ENCODE data around the gene TMEM263. TPM values are rescaled to one million over a fixed set of nuclear protein-coding genes. Genes with fewer than 3 reads are reported as not detected.
"Not testable (repeated sequence)": the region's sequence is repeated elsewhere in the genome, so short reads cannot be mapped to it uniquely, and the experiment has no call there.

The TMEM263 gene
- total RNA-seq, 1 donor from 2014 or later: 48.9 TPM

DNA sequence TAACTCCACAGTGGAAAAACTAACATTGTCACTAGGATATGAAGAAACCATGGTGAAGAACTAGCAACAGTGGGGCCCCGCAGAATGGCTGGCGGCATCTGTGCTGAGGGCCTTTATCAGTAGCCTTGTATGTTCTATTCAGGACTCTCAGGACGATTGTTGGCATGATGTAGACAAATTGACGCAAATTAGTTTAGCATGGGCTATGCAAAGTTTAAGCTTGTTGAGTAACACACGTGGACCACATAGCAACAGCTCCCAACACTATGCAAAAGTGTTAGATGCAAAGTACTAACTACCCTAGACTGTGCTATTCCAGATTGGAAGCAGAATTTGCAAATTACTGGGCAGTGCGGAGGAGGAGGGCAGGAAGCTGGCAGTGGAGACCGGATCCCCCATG lies 38.2 kb upstream of the TMEM263 start:
- Mint-ChIP-seq H3K36me3 (no peaks in the 10 kb centered on the region), H3K4me3 (peak overlapping the region; percentile 53), H3K27ac (no peak overlapping the region), H3K4me1 (ENCODE audit: unreplicated experiment) (peaks cover 15% of the 10 kb centered on the region), H3K27me3 (peaks cover 6% of the 10 kb centered on the region), H3K9me3 (no peaks in the 10 kb centered on the region)
- DNase-seq (ENCODE audit: extremely low spot score, unreplicated experiment): no peak
- TF ChIP-seq, protein P1, sequence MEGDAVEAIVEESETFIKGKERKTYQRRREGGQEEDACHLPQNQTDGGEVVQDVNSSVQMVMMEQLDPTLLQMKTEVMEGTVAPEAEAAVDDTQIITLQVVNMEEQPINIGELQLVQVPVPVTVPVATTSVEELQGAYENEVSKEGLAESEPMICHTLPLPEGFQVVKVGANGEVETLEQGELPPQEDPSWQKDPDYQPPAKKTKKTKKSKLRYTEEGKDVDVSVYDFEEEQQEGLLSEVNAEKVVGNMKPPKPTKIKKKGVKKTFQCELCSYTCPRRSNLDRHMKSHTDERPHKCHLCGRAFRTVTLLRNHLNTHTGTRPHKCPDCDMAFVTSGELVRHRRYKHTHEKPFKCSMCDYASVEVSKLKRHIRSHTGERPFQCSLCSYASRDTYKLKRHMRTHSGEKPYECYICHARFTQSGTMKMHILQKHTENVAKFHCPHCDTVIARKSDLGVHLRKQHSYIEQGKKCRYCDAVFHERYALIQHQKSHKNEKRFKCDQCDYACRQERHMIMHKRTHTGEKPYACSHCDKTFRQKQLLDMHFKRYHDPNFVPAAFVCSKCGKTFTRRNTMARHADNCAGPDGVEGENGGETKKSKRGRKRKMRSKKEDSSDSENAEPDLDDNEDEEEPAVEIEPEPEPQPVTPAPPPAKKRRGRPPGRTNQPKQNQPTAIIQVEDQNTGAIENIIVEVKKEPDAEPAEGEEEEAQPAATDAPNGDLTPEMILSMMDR (conservative IDR thresholded peaks at IDR 0.05): no peak

DNA sequence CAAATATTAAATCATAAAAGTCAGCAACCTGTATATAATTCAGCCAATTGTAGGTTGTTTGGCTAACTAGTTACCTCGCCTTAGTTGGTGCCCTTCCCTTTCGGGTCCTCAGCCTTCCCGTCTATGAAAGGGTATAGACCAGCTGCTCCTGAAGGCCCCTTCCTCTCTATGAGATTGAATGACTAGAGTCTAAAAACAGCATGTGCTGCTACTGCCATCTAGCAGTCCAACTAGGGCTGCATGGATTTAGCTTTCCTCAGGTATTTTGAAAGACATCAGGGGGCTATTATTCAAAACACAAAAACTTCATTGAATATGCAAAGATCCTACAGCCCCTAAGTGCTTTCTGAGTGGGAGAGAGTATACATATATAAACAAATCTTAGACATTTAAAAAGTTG lies 37.0 kb upstream of the TMEM263 start:
- Mint-ChIP-seq H3K27me3 (peaks cover 14% of the 10 kb centered on the region), H3K4me1 (ENCODE audit: unreplicated experiment) (peaks cover 15% of the 10 kb centered on the region), H3K4me3 (no peak overlapping the region), H3K9me3 (no peaks in the 10 kb centered on the region), H3K36me3 (no peaks in the 10 kb centered on the region), H3K27ac (no peak overlapping the region)
- no peak for DNase-seq (ENCODE audit: extremely low spot score, unreplicated experiment)
- TF ChIP-seq, protein P1 (conservative IDR thresholded peaks at IDR 0.05): peak; percentile 83

DNA sequence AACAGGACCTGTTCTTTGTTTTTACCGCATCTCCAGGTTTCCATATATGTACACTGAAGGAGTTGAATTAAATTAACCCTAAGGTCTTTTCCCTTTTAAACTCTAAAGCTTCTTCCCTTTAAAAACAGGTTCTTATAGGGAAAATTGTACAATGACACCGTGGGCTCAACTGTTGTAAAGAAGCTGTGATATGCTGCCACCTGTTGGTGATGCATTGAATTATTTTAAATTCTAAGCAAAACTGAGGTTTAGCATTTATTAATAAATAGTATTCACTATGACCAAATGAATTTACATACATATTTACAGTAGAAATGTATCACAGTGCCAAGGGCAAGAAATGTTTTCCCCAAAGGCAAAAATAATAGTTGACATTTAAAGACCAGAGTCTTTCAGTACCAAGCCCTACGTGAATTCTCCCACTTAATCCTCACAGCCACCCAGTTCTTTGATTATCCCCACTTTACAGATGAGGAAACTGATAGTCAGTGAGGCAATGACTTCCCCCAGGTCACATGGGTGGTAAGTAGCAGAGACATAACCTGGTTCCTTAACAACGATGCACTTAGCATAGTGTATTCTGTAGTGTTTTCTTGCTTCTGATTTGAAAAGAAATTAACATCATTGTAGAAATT lies 35.7 kb upstream of the TMEM263 start:
- H3K4me3 Mint-ChIP-seq: no peak overlapping the region
- no peak overlapping the region for H3K27ac Mint-ChIP-seq
- H3K4me1 Mint-ChIP-seq (ENCODE audit: unreplicated experiment): peaks cover 15% of the 10 kb centered on the region
- H3K36me3 Mint-ChIP-seq: no peaks in the 10 kb centered on the region
- peaks cover 14% of the 10 kb centered on the region for H3K27me3 Mint-ChIP-seq
- H3K9me3 Mint-ChIP-seq: peaks cover 5% of the 10 kb centered on the region
- DNase-seq (ENCODE audit: extremely low spot score, unreplicated experiment): no peak
- TF ChIP-seq, protein P1 (conservative IDR thresholded peaks at IDR 0.05): peak; percentile 96

DNA sequence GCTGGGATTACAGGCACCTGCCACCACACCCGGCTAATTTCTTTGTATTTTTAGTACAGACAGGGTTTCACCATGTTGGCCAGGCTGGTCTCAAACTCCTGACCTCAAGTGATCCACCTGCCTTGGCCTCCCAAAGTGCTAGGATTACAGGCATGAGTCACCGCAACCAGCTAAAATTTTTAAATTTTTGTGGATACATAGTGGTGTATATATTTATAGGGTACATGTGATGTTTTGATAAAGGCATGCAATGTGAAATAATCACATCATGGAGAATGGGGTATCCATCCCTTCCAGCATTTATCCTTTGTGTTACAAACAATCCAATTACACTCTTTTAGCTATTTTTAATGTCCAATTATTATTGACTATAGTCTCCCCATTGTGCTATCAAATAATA lies 33.7 kb upstream of the TMEM263 start:
- H3K27me3 Mint-ChIP-seq: peaks cover 14% of the 10 kb centered on the region
- H3K9me3 Mint-ChIP-seq; H3K4me3 Mint-ChIP-seq; H3K27ac Mint-ChIP-seq; DNase-seq (ENCODE audit: extremely low spot score, unreplicated experiment); H3K36me3 Mint-ChIP-seq: not testable (repeated sequence)
- peaks cover 15% of the 10 kb centered on the region for H3K4me1 Mint-ChIP-seq (ENCODE audit: unreplicated experiment)

DNA sequence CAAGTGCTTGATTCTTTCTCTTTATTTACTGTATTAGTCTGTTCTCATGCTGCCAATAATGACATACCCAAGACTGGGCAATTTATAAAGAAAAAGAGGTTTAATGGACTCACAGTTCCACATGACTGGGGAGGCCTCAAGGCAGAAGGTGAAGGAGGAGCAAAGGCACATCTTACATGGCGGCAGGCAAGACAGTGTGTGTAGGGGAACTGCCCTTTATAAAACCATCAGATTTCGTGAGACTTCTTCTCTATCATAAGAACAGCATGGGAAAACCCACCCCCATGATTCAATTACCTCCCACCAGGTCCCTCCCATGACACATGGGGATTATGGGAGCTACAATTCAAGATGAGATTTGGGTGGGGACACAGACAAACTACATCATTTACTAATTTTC lies 32.1 kb upstream of the TMEM263 start:
- not testable (repeated sequence) for H3K27ac Mint-ChIP-seq; H3K9me3 Mint-ChIP-seq; H3K4me1 Mint-ChIP-seq (ENCODE audit: unreplicated experiment)

DNA sequence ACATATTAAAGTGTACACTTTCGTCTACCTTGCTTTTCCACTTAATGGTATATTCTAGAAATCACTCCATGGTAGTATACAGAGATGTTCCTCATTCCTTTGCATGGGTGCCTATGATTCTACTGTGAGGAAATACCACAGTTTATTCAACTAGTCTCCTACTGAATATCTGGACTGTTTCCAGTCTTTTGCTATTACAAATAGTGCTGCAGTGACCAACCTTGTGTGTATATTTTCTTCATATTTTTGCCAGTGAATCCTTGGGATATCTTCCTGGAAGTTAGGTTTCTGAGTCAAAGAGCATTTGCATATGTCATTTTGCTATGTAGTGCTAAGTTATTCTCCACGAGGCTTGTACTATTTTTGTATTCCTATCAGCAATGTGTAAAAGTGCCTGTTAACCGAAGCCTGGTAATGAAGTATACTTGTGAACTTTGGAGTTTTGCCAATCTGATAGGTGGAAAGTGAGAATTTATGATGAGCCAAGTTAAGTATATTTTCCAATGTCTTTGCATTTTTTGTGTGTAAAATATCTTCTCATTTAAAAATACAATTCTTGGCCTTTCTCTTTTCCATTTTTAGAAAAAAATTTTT lies 31.3 kb upstream of the TMEM263 start:
- TF ChIP-seq, protein P1 (conservative IDR thresholded peaks at IDR 0.05): no peak
- Mint-ChIP-seq H3K36me3 (no peaks in the 10 kb centered on the region), H3K27ac (no peak overlapping the region), H3K4me1 (ENCODE audit: unreplicated experiment) (peaks cover 4% of the 10 kb centered on the region), H3K9me3 (peaks cover 5% of the 10 kb centered on the region), H3K4me3 (no peak overlapping the region), H3K27me3 (peaks cover 17% of the 10 kb centered on the region)
- no peak for DNase-seq (ENCODE audit: extremely low spot score, unreplicated experiment)

More for the DNA sequence above, 32.1 kb upstream of the TMEM263 start:
- DNase-seq (ENCODE audit: extremely low spot score, unreplicated experiment); H3K36me3 Mint-ChIP-seq; H3K4me3 Mint-ChIP-seq: not testable (repeated sequence)
- H3K27me3 Mint-ChIP-seq: peaks cover 14% of the 10 kb centered on the region

Data from type B pancreatic cell (in vitro differentiated cells).